GM19468 (cell line): ENCODE results near the gene DPH3.
"Not testable (repeated sequence)": the region's sequence is repeated elsewhere in the genome, so short reads cannot be mapped to it uniquely, and the experiment has no call there.

ENCODE experiments used
- ATAC-seq: cut with Tn5 transposase; IDR thresholded peaks from one replicate; pipeline ENCODE4 v1.9.1; 2021; ENCODE audit warnings: mild to moderate bottlenecking, moderate library complexity, moderate number of reproducible peaks; ENCODE audit not compliant: unreplicated experiment; ENCODE audit errors: extremely low read depth

Gene DPH3

DNA sequence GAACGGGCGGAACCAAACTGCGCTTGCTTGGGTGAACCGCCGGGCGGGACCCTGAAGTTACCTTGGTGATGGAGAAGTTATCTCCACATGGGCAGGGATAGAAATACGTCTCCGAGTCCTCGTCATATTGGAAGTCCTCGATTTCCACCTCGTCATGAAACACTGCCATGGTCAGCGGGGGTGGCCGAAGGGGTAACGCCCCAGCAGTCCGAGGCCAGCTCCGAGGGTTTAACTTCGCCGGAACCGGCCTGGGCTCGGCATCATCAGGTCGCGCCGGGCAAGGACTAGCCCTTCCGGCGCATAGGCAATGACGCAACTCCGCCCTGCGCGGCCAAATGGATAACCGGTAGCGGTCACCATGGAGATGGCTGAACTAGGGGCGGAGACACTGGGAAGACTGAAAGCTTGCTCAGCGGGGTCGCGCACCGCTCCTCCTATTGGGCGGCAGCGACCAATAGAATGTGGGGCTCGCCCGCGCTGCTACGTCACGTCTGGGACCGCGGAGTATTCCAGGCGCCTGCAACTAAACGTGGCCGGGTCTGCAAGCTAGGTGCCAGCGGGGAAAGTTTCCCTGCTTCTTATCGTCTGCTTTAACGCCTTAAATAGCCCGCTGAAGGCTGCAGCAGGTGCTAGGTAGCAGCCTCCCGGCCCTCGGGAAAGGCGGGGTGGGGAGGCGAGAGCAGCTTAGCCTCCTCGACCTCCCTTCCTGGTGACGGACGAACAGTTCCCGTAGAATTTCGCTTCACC is at the start of gene DPH3, which contains the start of gene OXNAD1:
DPH3 (minus strand) TSS at position 236 of the 747 bp plus-strand sequence; CDS start at position 169, 67 bp downstream.
OXNAD1 (plus strand) TSS at position 505 of the 747 bp plus-strand sequence. CDS start 5,741 bp downstream, outside the sequence.
- ATAC-seq, result peak; percentile 99

- no peak for ATAC-seq
Observed at GRCh38 chr3:16313886-16314645, 49.3 kb upstream of the DPH3 start.

DNA sequence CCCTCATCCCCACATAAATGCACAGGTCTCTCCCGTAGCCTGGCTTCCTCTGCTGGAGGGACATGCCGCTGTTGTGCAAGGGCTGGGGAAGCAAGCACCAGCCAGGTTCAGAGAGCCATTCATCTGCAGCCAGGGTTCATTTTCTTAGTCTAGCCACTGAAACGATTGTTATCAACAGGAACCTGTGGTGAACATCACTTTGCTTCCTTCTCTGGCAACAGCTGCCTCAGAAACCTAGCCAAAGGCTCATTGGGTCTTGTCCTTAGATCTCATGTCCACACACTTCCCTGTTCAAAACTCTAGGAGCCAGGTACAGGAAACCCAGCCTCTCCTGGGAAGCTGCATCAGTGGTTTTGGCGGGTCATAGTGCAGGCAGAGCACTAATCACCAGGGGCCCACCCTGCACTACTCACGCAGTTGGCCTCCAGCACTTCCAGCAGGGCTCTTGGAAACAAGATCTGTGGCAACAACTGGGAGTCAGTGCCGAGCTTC is 47.3 kb upstream of the DPH3 start:
- ATAC-seq, result peak; percentile 58

GRCh38 chr3:16310486-16310885 is 45.7 kb upstream of the DPH3 start:
- ATAC-seq, result not testable (repeated sequence)

DNA sequence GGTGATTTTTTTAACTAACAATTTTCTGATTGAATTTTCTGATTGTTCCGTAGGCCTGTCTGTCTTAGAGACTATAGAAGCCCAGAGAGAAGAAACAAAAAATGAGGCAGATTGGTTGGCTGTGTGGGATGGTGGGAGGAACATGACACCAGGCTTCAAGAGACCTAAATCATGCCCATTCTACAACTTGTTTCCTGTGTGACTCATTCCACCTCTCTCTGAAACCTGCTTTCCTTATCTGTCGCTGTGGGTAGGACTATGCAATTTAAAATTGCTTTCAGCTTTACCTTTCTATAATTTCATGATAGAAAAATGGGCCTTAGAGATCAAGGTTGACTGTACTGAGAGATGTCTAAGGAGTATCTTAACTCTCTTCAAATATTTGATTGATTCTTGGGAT is 44.8 kb upstream of the DPH3 start:
- ATAC-seq, result peak; percentile 48

DNA sequence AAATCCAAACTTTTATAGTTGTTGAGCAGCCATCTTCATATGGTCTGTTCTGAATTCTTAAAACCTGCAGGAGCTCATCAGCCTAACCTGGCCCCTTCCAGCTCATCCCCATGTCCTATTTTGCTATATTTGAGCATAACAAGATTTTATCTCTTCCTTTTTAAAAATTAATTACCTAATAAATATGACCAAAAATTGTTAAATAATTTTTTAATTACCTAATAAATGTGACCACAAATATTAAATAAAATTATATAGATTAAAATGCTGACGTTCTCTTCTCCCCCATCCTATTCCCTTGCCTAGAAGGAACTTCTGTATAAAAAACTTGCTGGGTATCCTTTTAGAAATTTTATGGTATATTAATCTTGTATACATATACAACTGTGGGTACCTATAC is 44.0 kb upstream of the DPH3 start:
- ATAC-seq, result no peak

DNA sequence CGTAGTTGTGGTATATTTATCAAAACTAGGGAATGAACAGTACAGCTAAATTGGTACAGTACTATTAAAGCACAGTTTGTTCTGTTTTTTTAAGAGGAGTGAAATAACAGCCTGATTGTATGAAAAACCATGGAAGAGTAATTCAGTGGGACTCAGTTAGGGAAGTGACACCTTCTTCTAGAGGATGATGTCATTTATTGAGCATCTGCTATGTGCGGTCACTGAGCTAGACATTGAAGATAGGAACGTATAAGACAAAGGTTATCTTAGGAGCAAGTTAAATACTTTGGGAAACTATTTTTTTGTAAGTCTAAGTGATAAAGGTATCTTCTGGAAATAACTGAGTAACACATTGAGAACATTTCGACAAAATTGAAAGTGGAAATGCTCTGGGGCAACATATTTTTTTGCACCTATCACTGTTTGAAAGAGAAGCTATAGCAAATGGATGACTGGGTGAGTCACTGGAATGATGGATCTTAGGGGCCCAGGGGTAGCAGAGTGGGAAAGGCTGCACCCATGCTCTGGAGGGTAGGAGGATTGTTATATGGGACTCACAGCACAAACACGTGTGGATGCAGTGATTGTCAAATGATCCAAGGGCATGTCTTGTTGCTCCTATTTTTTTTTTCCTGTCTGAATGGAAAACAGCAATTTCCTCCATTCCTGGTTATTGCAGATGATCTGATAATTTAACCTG is 43.2 kb upstream of the DPH3 start:
- no peak for ATAC-seq

GRCh38 chr3:16305111-16305541 is 40.4 kb upstream of the DPH3 start:
- no peak for ATAC-seq

- ATAC-seq, result no peak
Observed at GRCh38 chr3:16304061-16305010, 39.6 kb upstream of the DPH3 start.

DNA sequence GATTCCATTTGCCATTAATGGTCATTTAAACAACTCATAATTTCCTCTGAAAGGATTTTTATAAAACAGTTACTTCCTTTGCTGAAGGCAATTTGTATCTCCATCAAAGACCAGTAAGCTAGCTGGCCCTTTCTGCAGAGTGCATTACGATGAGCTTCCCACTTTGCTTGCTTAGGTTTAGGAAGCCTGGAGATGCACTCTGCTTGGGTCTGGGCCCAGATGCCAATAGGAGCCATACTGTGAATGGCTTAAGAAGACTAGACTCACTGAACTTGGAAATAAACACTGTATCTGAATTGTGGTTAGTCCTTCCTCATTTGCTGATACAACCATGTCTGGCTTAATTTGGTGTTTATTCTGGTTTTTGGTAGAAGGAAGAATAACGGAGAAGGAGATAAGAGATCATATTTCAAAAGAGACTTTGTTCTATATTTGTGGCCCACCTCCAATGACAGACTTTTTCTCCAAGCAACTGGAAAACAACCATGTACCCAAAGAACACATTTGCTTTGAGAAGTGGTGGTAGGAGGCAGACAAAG is 38.4 kb upstream of the DPH3 start:
- ATAC-seq, result no peak

DNA sequence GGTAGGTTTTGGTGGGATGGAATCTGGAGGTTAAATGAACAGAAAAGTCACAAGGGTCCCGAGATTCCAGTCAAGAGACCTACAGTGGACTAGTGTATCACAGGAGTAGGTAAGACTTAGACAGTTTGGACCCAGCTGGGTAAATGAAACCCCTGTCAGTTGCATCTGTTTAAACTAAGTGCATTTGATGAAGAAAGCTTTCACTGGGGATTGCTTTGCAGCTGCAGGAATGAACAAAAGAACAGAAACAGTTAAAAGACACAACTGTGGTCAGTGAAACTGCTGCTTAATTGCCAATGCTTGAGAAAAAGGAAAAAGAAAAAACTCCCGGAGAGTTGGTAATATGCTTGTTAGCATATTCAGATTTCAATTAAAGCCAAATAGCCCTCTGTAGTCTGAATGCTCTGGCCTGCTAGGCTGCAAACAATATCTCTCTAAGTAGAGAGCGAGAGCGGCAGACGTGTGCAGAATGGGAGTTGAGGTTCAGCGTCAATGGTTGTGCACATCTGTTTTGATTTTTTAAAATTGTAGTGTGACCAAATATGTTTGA is 37.4 kb upstream of the DPH3 start:
- ATAC-seq, result no peak

DNA sequence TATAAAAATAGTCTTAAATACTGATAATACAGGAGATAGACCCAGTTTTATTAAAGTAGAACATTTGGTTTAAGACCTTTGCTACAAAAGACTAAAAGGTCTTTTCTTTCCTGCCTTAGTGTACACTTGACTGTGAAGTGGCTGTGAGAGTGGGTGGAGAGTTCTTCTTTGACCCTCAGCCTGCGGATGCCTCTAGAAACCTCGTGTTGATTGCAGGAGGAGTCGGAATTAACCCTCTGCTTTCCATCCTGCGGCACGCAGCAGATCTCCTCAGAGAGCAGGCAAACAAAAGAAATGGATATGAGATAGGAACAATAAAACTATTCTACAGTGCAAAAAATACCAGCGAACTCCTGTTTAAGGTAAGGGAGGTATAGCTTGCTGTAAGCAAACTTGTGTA is 36.8 kb upstream of the DPH3 start:
- no peak for ATAC-seq

GRCh38 chr3:16300881-16301359 is 36.2 kb upstream of the DPH3 start:
- ATAC-seq, result peak; percentile 35

- ATAC-seq, result no peak
Observed at GRCh38 chr3:16300307-16300706, 35.6 kb upstream of the DPH3 start.

GRCh38 chr3:16299746-16300145 is 35.0 kb upstream of the DPH3 start:
- no peak for ATAC-seq

DNA sequence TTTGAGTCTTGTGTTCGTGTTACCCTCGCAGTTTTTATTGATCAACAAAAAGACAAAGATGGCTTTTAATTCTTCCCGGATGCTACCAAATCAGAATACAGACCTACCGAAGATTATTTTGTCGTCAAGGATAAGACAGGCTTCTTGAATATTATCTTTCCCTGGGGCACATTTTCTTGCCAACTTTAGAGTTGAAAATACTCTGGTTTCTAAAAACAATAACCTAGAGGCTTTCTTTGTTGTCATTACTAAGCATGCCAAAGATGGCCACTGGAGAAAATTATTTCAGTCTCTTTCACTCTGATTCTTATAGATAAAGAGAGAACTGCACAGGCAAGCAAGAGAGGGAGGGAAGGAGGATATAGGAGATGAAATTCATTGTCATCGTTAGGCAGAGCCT is 34.1 kb upstream of the DPH3 start:
- no peak for ATAC-seq

- ATAC-seq, result no peak
Observed at GRCh38 chr3:16297997-16298885, 33.5 kb upstream of the DPH3 start.
